Colonic mucosa (tissue), 4 donors: ENCODE data around the gene TLDC2. TPM values are rescaled to one million over a fixed set of nuclear protein-coding genes. Genes with fewer than 3 reads are reported as not detected.

Experiments
- DNase-seq: peaks from one replicate; pipeline ENCODE4 v3.0.0-alpha.2; 2020
- H3K27ac ChIP-seq: fragments of 200-600 bp; one replicate; pipeline ENCODE4 v1.8.0; 2021
- H3K27me3 ChIP-seq: fragments of 200-600 bp; one replicate; pipeline ENCODE4 v1.8.0; 2021
- H3K36me3 ChIP-seq: fragments of 200-600 bp; one replicate; pipeline ENCODE4 v1.8.0; 2021
- H3K4me1 ChIP-seq: fragments of 200-600 bp; one replicate; pipeline ENCODE4 v1.8.0; 2021; ENCODE audit warnings: mild to moderate bottlenecking
- H3K4me3 ChIP-seq: fragments of 200-600 bp; one replicate; pipeline ENCODE4 v1.8.0; 2021
- H3K9ac ChIP-seq, 2 donors: one replicate each; pipeline ENCODE4 v1.7.0; 2013; ENCODE audit warnings: control low read depth in 2 of 2, low read depth in 2 of 2, low read length in 2 of 2
- H3K9me3 ChIP-seq: fragments of 200-600 bp; one replicate; pipeline ENCODE4 v1.8.0; 2021
- intact Hi-C: fragments of 100-400 bp; cut with DNase I; formaldehyde crosslinking; loops from one replicate; pipeline ENCODE4 v1.14.1; 2022
- total RNA-seq, 2 donors: library from RNA; stranded (reverse); fragmentation: NEBNext Ultra II Directional in 1 of 2; extraction: Animal tissue kit (Norgen Biotek cat#: 25700) in 1 of 2; gene quantifications; one replicate each; pipeline ENCODE4 v1.2.1, GENCODE V29; 2021
- TF ChIP-seq, protein P1 (sequence below): fragments of 200-600 bp; IDR thresholded peaks from one replicate; pipeline ENCODE4 v1.8.0; 2022; ENCODE audit warnings: antibody characterized with exemption, mild to moderate bottlenecking
- donor health status: healthy.
- donor health status: DM: no; HTN: no; CAD: no.
- donor health status: DM: no; HTN: no; CAD: no.

TLDC2 gene
- total RNA-seq, 2 donors from 2014 or later: 18.1 to 29.7 TPM

DNA sequence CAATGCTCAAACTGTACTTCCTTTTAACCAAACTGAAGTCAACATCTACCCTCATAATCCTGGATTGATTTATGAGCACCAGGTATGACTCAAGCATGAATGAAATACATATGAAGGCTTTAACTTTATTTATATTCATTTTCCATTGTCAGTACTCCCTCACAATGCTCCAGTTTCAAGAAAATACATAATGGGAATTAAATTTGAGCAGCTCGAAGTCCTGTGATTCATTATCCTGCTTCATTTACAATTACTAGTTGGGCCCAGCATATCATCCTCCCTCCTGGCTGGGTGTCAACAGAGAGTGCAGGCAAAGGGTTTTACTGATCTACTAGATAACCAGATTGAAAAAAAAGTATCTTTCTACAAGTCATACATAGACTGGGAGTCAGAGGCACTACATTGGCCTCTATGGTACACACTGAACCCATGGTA, 65.5 kb downstream of the TLDC2 start:
- Histone ChIP-seq H3K4me1 (peaks cover 2% of the 10 kb centered on the region), H3K36me3 (no peaks in the 10 kb centered on the region)
- DNase-seq: no peak

More for the DNA sequence above, 65.5 kb downstream of the TLDC2 start:
- intact Hi-C loops: no loop called here
- TF ChIP-seq, protein P1, sequence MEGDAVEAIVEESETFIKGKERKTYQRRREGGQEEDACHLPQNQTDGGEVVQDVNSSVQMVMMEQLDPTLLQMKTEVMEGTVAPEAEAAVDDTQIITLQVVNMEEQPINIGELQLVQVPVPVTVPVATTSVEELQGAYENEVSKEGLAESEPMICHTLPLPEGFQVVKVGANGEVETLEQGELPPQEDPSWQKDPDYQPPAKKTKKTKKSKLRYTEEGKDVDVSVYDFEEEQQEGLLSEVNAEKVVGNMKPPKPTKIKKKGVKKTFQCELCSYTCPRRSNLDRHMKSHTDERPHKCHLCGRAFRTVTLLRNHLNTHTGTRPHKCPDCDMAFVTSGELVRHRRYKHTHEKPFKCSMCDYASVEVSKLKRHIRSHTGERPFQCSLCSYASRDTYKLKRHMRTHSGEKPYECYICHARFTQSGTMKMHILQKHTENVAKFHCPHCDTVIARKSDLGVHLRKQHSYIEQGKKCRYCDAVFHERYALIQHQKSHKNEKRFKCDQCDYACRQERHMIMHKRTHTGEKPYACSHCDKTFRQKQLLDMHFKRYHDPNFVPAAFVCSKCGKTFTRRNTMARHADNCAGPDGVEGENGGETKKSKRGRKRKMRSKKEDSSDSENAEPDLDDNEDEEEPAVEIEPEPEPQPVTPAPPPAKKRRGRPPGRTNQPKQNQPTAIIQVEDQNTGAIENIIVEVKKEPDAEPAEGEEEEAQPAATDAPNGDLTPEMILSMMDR: no peak
- Histone ChIP-seq H3K4me3 (no peak overlapping the region), H3K9me3 (no peaks in the 10 kb centered on the region), H3K27me3 (no peaks in the 10 kb centered on the region), H3K27ac (peak overlapping the region; percentile 57), H3K9ac (no peak overlapping the region)

Other genes starting within 250 kb of the TLDC2 start
- under 1 TPM; 0.58 to 0.59 TPM for gene SLA2, start 229.9 kb upstream of the TLDC2 start, total RNA-seq
- gene NDRG3, start 130.0 kb upstream of the TLDC2 start, total RNA-seq: 10 to 100 TPM; 30.0 to 32.0 TPM
- 10 to 100 TPM; 10.9 to 24.2 TPM for gene DSN1, start 102.4 kb upstream of the TLDC2 start, total RNA-seq
- gene SAMHD1, start 75.6 kb downstream of the TLDC2 start, total RNA-seq: 10 to 100 TPM; 24.0 to 35.6 TPM
- gene RBL1, start 219.9 kb downstream of the TLDC2 start, total RNA-seq: 10 to 100 TPM in 1 of 2 donors, 1 to 10 TPM in 1; 6.9 to 17.6 TPM